H1 (cell line): ENCODE data around the gene PTPRJ.

ENCODE experiments used
- CBX5 ChIP-seq: fragments of 300-800, 300-1000 bp; sonication (generic); IDR thresholded peaks from 2 replicates; pipeline ENCODE4 v1.7.1; 2016; ENCODE audit warnings: antibody characterized with exemption, low read length, low read depth
- TF ChIP-seq, protein P1 (sequence below), 3 experiments: IDR thresholded peaks; 1 replicate in 2 of 3; 2 replicates in 1 of 3; pipeline versions ENCODE4 v1.5.1 to v1.6.1; 2011; ENCODE audit warnings: low read length in 3 of 3, mild to moderate bottlenecking in 3 of 3, inconsistent platforms in 2 of 3, low read depth in 1 of 3, moderate library complexity in 1 of 3; ENCODE audit not compliant: insufficient read depth in 1 of 3; ENCODE audit errors: control extremely low read depth in 1 of 3

- TF ChIP-seq, protein P1, sequence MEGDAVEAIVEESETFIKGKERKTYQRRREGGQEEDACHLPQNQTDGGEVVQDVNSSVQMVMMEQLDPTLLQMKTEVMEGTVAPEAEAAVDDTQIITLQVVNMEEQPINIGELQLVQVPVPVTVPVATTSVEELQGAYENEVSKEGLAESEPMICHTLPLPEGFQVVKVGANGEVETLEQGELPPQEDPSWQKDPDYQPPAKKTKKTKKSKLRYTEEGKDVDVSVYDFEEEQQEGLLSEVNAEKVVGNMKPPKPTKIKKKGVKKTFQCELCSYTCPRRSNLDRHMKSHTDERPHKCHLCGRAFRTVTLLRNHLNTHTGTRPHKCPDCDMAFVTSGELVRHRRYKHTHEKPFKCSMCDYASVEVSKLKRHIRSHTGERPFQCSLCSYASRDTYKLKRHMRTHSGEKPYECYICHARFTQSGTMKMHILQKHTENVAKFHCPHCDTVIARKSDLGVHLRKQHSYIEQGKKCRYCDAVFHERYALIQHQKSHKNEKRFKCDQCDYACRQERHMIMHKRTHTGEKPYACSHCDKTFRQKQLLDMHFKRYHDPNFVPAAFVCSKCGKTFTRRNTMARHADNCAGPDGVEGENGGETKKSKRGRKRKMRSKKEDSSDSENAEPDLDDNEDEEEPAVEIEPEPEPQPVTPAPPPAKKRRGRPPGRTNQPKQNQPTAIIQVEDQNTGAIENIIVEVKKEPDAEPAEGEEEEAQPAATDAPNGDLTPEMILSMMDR (IDR thresholded peaks at IDR 0.05; ENCODE audit: control extremely low read depth in 1 of 3, insufficient read depth in 1 of 3, low read depth in 1 of 3, low read length in 3 of 3), result no peak
- TF ChIP-seq CBX5, result no peak
Measured at GRCh38 chr11:48008951-48009270, 28.6 kb downstream of the PTPRJ start.
